Thymus (tissue), 11 donors: Measurements from ENCODE around the gene SUCLG2. TPM values are rescaled to one million over a fixed set of nuclear protein-coding genes. Genes with fewer than 3 reads are reported as not detected.

Experiments used
- DNase-seq, 9 donors: peaks; one replicate each; pipeline ENCODE4 v3.0.0-alpha.2; 2013; ENCODE audit warnings: low spot score in 9 of 9, low read depth in 6 of 9, missing footprints in 1 of 9
- H3K27ac ChIP-seq, 2 donors: one replicate each; pipeline ENCODE4 v1.5.1; 2013; ENCODE audit warnings: control low read depth in 1 of 2, low read depth in 1 of 2, low read length in 1 of 2, mild to moderate bottlenecking in 1 of 2, moderate library complexity in 1 of 2
- H3K27me3 ChIP-seq, 2 donors: one replicate each; pipeline ENCODE4 v1.5.1; 2013; ENCODE audit warnings: low read length in 1 of 2; ENCODE audit not compliant: control insufficient read depth in 2 of 2, insufficient read depth in 1 of 2
- H3K36me3 ChIP-seq, 2 donors: one replicate each; pipeline ENCODE4 v1.5.1; 2013; ENCODE audit warnings: low read length in 1 of 2, mild to moderate bottlenecking in 1 of 2, moderate library complexity in 1 of 2; ENCODE audit not compliant: control insufficient read depth in 2 of 2, insufficient read depth in 2 of 2
- H3K4me1 ChIP-seq, 2 donors: one replicate each; pipeline ENCODE4 v1.5.1; 2013; ENCODE audit warnings: low read length in 2 of 2; ENCODE audit not compliant: control insufficient read depth in 2 of 2, insufficient read depth in 2 of 2
- H3K4me3 ChIP-seq, 2 donors: one replicate each; pipeline ENCODE4 v1.5.1; 2013; ENCODE audit warnings: low read length in 2 of 2, control low read depth in 1 of 2, mild to moderate bottlenecking in 1 of 2
- H3K9me3 ChIP-seq, 2 donors: one replicate each; pipeline ENCODE4 v1.5.1; 2013; ENCODE audit warnings: low read length in 1 of 2, mild to moderate bottlenecking in 1 of 2; ENCODE audit not compliant: control insufficient read depth in 2 of 2, insufficient read depth in 1 of 2
- WGBS: extraction: QIAGEN DNeasy Blood & Tissue Kit; methylation state at CpG from one replicate; pipeline ENCODE4 v1.1.7; 2013; 5-methylcytosine and 5-hydroxymethylcytosine counted together
- polyA plus RNA-seq: library from polyadenylated mRNA; stranded (reverse); fragments of 200-250 nt; gene quantifications from one replicate; pipeline ENCODE4 v1.2.3, GENCODE V29; 2013
- total RNA-seq: library from RNA; stranded (reverse); fragments of 120-200 nt; gene quantifications from one replicate; pipeline ENCODE4 v1.2.4, GENCODE V29; 2013
- donor health status: healthy.

Gene SUCLG2
- total and polyA plus RNA-seq, 2 donors: 24.1 to 38.3 TPM

DNA sequence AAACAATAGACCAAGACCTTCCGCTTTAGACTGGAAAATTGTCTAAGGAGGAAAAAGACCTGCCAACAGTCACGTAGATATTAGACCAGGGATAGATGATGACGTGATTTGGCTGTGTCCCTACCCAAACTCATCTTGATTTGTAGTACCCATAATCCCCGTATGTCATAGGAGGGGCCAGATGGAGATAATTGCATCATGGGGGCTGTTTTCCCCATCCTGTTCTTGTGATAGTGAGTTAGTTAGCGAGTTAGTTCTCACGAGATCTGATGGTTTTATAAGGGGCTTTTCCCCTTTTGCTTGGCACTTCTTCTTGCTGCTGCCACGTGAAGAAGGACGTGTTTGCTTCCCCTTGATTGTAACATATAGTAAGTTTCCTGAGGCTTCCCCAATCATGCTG, 31.7 kb upstream of the SUCLG2 start:
- Histone ChIP-seq H3K4me3 (no peak overlapping the region), H3K27me3 (no peaks in the 10 kb centered on the region), H3K27ac (no peak overlapping the region), H3K9me3 (no peaks in the 10 kb centered on the region), H3K4me1 (no peaks in the 10 kb centered on the region), H3K36me3 (no peaks in the 10 kb centered on the region)
- DNase-seq: no peak
- 92% methylated on average over 8 of the region's 8 CpGs for WGBS

DNA sequence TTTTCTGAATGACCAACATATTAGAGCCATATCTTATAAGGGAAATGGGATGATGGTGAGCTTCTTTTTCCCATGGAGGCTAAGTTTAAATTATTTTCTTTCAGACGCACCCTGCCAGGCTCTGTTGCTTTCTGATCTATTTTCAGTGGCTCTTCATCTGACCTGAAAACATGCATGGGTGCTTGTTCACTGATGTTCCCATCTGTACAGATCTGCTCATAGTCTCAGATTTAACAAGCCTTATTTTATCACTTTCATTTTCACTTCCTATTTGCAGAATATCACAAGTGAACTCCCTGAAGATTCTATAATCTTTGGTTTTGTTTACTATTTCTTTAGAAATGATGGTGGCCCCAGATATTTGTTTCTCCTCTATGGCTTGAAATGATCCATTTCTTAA, 31.1 kb upstream of the SUCLG2 start:
- H3K4me3 ChIP-seq: no peak overlapping the region
- no peaks in the 10 kb centered on the region for H3K4me1 ChIP-seq
- H3K36me3 ChIP-seq: no peaks in the 10 kb centered on the region
- H3K9me3 ChIP-seq: no peaks in the 10 kb centered on the region
- no peaks in the 10 kb centered on the region for H3K27me3 ChIP-seq
- no peak overlapping the region for H3K27ac ChIP-seq
- WGBS: 52% methylated on average over 1 of the region's 1 CpG
- DNase-seq: peak in 1 of 9 donors; percentile 41

DNA sequence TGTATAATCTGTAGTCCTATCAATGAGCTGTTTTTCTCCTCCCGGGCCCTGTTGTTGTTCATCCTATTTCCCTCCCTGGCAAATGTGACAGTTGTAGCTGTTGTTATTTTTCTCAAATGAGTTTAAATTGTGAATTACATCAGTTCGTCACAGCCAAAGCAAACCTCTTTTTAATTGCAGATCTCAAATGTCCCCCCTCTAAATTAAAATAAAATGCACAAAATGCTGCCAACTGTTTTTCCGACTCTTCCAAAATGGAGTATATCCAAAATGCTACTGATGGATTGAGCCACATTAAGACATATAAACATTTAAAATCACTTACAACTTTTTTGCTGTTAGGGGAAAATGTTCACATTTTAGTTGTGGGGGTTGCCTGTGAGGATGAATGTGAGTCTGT, 29.8 kb upstream of the SUCLG2 start:
- Histone ChIP-seq H3K27me3 (no peaks in the 10 kb centered on the region), H3K4me3 (no peak overlapping the region), H3K4me1 (no peaks in the 10 kb centered on the region), H3K36me3 (no peaks in the 10 kb centered on the region), H3K9me3 (no peaks in the 10 kb centered on the region), H3K27ac (no peak overlapping the region)
- 96% methylated on average over 3 of the region's 3 CpGs for WGBS
- no peak for DNase-seq

DNA sequence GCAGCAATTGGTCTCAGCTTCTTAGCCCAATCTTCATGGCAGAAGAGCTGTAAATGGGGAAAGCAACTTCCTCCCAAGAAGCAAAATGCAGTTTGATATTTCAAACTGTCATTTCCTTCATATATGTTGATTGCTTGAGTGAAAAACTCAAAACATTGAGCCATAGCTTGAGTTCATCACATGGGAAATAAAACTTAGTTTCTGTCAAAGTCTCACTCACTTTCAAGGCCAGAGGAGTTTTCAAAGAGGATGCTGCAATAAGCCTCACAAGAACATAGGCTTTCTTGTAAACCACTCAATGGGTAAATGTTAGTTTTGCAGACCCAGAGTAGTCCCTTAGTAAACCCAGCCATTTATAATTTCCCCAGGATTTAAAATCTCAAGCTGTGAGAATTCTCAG, 29.1 kb upstream of the SUCLG2 start:
- Histone ChIP-seq H3K9me3 (no peaks in the 10 kb centered on the region), H3K27ac (no peak overlapping the region), H3K36me3 (no peaks in the 10 kb centered on the region), H3K4me1 (no peaks in the 10 kb centered on the region), H3K27me3 (no peaks in the 10 kb centered on the region), H3K4me3 (no peak overlapping the region)
- DNase-seq: peak in 1 of 9 donors; percentile 50

DNA sequence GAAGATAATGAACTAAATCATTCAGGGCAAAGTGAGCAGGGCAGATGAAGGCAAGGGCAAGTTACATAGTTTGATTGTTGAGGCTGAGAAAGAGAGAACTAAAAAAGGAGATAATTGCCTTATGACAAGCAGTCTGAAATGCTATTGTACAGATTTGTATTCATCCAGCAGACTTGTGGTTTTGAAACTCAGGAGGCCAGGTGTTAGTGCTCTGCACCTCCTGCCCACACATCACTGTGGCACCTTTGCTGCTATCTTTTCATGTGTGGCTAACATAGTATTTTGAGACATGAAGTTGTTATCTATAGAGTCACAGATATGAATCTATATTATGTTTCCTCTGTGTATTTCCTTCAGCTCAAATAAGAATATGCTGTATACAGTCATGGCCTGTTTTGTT, 24.3 kb upstream of the SUCLG2 start:
- peak in 4 of 9 donors; percentile 15 to 65 (median 26) for DNase-seq
- no peaks in the 10 kb centered on the region for H3K36me3 ChIP-seq
- no peaks in the 10 kb centered on the region for H3K27me3 ChIP-seq
- H3K27ac ChIP-seq: peak overlapping the region in 1 of 2 donors; percentile 8
- H3K4me3 ChIP-seq: no peak overlapping the region
- no peaks in the 10 kb centered on the region for H3K4me1 ChIP-seq
- no peaks in the 10 kb centered on the region for H3K9me3 ChIP-seq

DNA sequence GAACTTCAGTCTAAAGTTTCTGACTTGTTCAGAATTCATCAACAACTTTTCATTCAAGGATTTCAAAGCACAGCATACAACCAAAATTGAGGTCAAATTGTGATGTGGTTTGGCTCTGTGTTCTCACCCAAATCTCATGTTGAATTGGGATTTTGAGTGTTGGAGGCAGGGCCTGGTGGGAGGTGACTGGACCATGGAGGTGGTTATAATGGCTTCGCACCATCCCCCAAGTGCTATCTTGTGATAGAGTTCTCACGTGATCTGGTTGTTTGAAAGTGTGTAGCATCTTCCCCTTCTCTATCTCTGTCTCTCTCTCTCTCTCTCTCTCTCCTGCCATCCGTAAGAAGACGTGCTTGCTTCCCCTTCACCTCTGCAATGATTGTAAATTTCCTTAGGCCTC, 19.6 kb upstream of the SUCLG2 start:
- no peak for DNase-seq
- WGBS: 85% methylated on average over 4 of the region's 4 CpGs
- Histone ChIP-seq H3K27me3 (no peaks in the 10 kb centered on the region), H3K27ac (no peak overlapping the region), H3K4me1 (no peaks in the 10 kb centered on the region), H3K9me3 (no peaks in the 10 kb centered on the region), H3K36me3 (no peaks in the 10 kb centered on the region), H3K4me3 (no peak overlapping the region)

DNA sequence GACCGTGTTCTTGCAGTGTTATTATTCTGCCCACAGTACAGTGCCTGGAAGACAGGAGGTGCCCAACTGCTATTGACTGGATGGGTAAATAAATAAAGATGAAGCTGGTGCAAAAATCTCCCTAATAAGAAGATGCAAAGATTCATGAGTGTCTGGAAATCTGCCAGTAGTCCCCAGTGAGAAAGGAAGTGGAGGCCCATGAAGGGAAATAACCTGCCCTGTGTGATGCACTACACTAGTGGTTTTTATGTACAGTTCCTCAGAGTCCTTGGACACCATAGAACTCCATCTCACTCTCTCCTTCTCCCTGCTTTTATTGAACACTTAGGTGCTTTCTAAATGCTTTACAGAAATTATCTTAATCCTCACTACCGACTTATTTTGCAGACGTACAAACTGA, 8.3 kb upstream of the SUCLG2 start:
- Histone ChIP-seq H3K4me3 (no peak overlapping the region), H3K27ac (no peak overlapping the region), H3K4me1 (no peaks in the 10 kb centered on the region), H3K9me3 (no peaks in the 10 kb centered on the region), H3K27me3 (peaks cover under 1 to 3% of the 10 kb centered on the region in 2 donors), H3K36me3 (no peaks in the 10 kb centered on the region)
- peak in 1 of 9 donors; percentile 28 for DNase-seq
- 79% methylated on average over 3 of the region's 3 CpGs for whole genome bisulfite sequencing

DNA sequence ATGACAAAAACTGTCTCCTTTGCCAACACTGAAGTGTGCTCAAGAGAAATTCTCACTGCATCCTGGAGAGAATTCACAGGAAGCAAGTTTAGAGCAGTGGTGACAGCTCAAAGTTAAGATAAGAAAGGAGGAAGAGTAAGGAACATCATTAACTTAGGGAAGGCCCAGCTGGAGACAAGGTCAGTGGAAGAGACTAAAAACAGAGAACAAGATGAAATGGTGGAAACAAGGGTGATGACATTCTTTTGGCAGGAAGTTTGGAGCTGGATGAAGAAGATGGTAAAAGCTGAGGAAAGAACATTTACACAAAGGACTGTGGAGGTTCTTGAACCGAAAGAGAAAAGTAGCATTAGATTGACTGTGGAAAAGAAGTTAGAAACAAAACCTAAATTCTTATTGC, 6.7 kb upstream of the SUCLG2 start:
- 95% methylated on average over 1 of the region's 1 CpG for WGBS
- no peak for DNase-seq
- Histone ChIP-seq H3K27ac (no peak overlapping the region), H3K4me3 (no peak overlapping the region), H3K9me3 (no peaks in the 10 kb centered on the region), H3K27me3 (peaks cover 2 to 4% of the 10 kb centered on the region in 2 donors), H3K36me3 (no peaks in the 10 kb centered on the region), H3K4me1 (peaks cover 0 to 1% of the 10 kb centered on the region in 2 donors)

DNA sequence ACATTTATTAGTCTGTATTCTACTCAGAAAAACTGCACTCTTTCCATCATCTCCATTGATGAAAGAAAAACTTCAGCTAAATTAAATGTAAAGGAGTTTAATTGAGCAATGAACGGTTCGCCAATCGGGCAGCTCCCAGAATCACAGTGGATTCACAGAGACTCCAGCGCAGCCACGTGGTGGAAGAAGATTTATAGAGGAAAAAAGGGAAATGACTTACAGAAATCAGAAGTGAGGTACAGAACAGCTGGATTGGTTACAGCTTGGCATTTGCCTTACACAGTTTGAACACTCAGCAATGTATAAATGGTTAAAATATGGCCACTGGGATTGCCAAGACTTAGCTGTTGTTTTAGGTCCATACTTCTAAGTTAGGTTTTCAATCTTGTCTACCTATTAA, 2.8 kb upstream of the SUCLG2 start:
- 14% methylated on average over 5 of the region's 5 CpGs for WGBS
- Histone ChIP-seq H3K4me3 (no peak overlapping the region), H3K27ac (no peak overlapping the region), H3K27me3 (peaks cover 4 to 5% of the 10 kb centered on the region in 2 donors), H3K9me3 (no peaks in the 10 kb centered on the region), H3K4me1 (peaks cover 5 to 21% of the 10 kb centered on the region in 2 donors), H3K36me3 (no peaks in the 10 kb centered on the region)
- DNase-seq: no peak

DNA sequence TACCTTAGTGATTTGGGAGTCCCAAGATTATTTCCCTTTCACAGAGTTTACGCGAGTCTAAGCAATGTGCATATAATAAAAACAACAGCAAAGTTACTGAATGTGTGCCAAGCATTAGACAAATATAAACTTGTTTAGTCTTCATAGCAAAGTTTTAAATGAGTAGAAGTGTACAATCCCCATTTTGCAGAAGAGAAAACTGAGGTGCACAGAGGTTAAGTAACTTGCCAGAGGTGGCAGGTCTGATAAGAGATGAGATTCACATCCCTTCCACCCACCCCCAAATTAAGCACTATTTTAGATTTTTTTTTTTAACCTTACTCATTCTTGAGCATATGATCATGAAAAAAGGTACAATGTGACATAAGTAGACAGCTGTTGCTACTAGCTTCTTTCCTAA, 2.2 kb upstream of the SUCLG2 start:
- no peak for DNase-seq
- 93% methylated on average over 2 of the region's 2 CpGs for WGBS
- peaks cover 4 to 5% of the 10 kb centered on the region in 2 donors for H3K27me3 ChIP-seq
- H3K9me3 ChIP-seq: no peaks in the 10 kb centered on the region
- H3K36me3 ChIP-seq: no peaks in the 10 kb centered on the region
- H3K27ac ChIP-seq: no peak overlapping the region
- H3K4me1 ChIP-seq: peaks cover 5 to 21% of the 10 kb centered on the region in 2 donors
- no peak overlapping the region for H3K4me3 ChIP-seq
